Calu3 (cell line): ENCODE measurements around the gene CENPX. TPM values are rescaled to one million over a fixed set of nuclear protein-coding genes. Genes with fewer than 3 reads are reported as not detected.

ENCODE experiments used
- BruUV-seq: library from RNA; stranded (reverse); fragments of 400-500 nt; replicated peaks from 2 replicates; lab custom pipeline; 2021; lab: Mats Ljungman, UMichigan
- CTCF ChIA-PET: fragments of 300-600 bp; sonication (Branson Sonifier 250); formaldehyde crosslinking; loops from one replicate; lab custom pipeline; 2022; ENCODE audit warnings: antibody characterized with exemption; lab: Charles Lee
- DNase-seq: peaks from one replicate; pipeline ENCODE4 v3.0.0; 2022
- H3K27ac Mint-ChIP-seq: one replicate; pipeline ENCODE4 v1.8.0; 2022; ENCODE audit warnings: mixed read lengths; ENCODE audit not compliant: unreplicated experiment
- H3K27me3 Mint-ChIP-seq: one replicate; pipeline ENCODE4 v1.8.0; 2022; ENCODE audit warnings: mixed read lengths; ENCODE audit not compliant: unreplicated experiment
- H3K36me3 Mint-ChIP-seq: one replicate; pipeline ENCODE4 v1.8.0; 2022; ENCODE audit warnings: mild to moderate bottlenecking, moderate library complexity, mixed read lengths; ENCODE audit not compliant: insufficient read depth, unreplicated experiment
- H3K4me1 Mint-ChIP-seq: one replicate; pipeline ENCODE4 v1.8.0; 2022; ENCODE audit warnings: mild to moderate bottlenecking, low read depth, mixed read lengths; ENCODE audit not compliant: unreplicated experiment
- H3K4me3 Mint-ChIP-seq: one replicate; pipeline ENCODE4 v1.8.0; 2022; ENCODE audit warnings: mild to moderate bottlenecking, low read depth, moderate library complexity, mixed read lengths; ENCODE audit not compliant: unreplicated experiment
- H3K9me3 Mint-ChIP-seq: one replicate; pipeline ENCODE4 v1.8.0; 2022; ENCODE audit warnings: low read depth, mixed read lengths; ENCODE audit not compliant: unreplicated experiment
- CTCF ChIP-seq: fragments of 200-600 bp; IDR thresholded peaks from one replicate; pipeline ENCODE4 v1.8.0; 2022; ENCODE audit warnings: antibody characterized with exemption; ENCODE audit not compliant: unreplicated experiment
- intact Hi-C: fragments of 100-400 bp; cut with micrococcal nuclease; formaldehyde crosslinking; loops from one replicate; pipeline ENCODE4 v1.10.0; 2022; ENCODE audit not compliant: unreplicated experiment
- total RNA-seq: library from RNA; stranded (reverse); gene quantifications from 2 replicates; pipeline ENCODE4 v1.2.3, GENCODE V29; 2022

CENPX gene
- total RNA-seq, 1 experiment from 2014 or later: 86.9 TPM

GRCh38 chr17:82050152-82050760, 27.6 kb upstream of the CENPX start:
- Mint-ChIP-seq H3K27ac (peak overlapping the region; percentile 60), H3K36me3 (peaks cover 60% of the 10 kb centered on the region), H3K4me3 (peak overlapping the region; percentile 80), H3K4me1 (no peaks in the 10 kb centered on the region), H3K9me3 (no peaks in the 10 kb centered on the region), H3K27me3 (no peaks in the 10 kb centered on the region)
- no peak for DNase-seq
- BruUV-seq: no TSS peak
- CTCF ChIA-PET: interaction anchor here (0.5 to 1.3 kb wide), 2 partner anchors 12 to 411 kb away, joined by 3 to 4 read pairs; partner anchors contain the start of gene DCXR
- no peak for TF ChIP-seq CTCF
- intact Hi-C loops: no loop called here

- Mint-ChIP-seq H3K4me3 (no peak overlapping the region), H3K27ac (no peak overlapping the region), H3K36me3 (peaks cover 53% of the 10 kb centered on the region), H3K4me1 (no peaks in the 10 kb centered on the region), H3K9me3 (no peaks in the 10 kb centered on the region), H3K27me3 (no peaks in the 10 kb centered on the region)
- no TSS peak for BruUV-seq
- CTCF ChIA-PET: no interaction called here
- TF ChIP-seq CTCF: no peak
- DNase-seq: no peak
- intact Hi-C loops: no loop called here
Measured at GRCh38 chr17:82049521-82049971, 26.9 kb upstream of the CENPX start.

- intact Hi-C loops: no loop called here
- H3K27me3 Mint-ChIP-seq: no peaks in the 10 kb centered on the region
- DNase-seq: no peak
- H3K4me1 Mint-ChIP-seq: no peaks in the 10 kb centered on the region
- no peaks in the 10 kb centered on the region for H3K9me3 Mint-ChIP-seq
- no peak overlapping the region for H3K4me3 Mint-ChIP-seq
- no peak overlapping the region for H3K27ac Mint-ChIP-seq
- TF ChIP-seq CTCF: no peak
- peaks cover 49% of the 10 kb centered on the region for H3K36me3 Mint-ChIP-seq
- CTCF ChIA-PET: no interaction called here
- BruUV-seq: no TSS peak
Measured at GRCh38 chr17:82049106-82049505, 26.4 kb upstream of the CENPX start.

GRCh38 chr17:82048571-82048971, 25.9 kb upstream of the CENPX start:
- no peaks in the 10 kb centered on the region for H3K27me3 Mint-ChIP-seq
- intact Hi-C loops: no loop called here
- no peak for TF ChIP-seq CTCF
- H3K4me1 Mint-ChIP-seq: no peaks in the 10 kb centered on the region
- no TSS peak for BruUV-seq
- H3K27ac Mint-ChIP-seq: no peak overlapping the region
- peaks cover 44% of the 10 kb centered on the region for H3K36me3 Mint-ChIP-seq
- no peak for DNase-seq
- no peak overlapping the region for H3K4me3 Mint-ChIP-seq
- CTCF ChIA-PET: no interaction called here
- H3K9me3 Mint-ChIP-seq: no peaks in the 10 kb centered on the region
